HCT116 (cell line): ENCODE results near the gene ROR2. TPM values are rescaled to one million over a fixed set of nuclear protein-coding genes. Genes with fewer than 3 reads are reported as not detected.

Experiments
- ATAC-seq: fragments of 200-7000 bp; cut with Tn5 transposase; 2 replicates; pipeline ENCODE4 v1.9.1; 2020; ENCODE audit warnings: mild to moderate bottlenecking, moderate library complexity
- BruUV-seq: library from RNA; stranded (reverse); fragments of 400-500 nt; replicated peaks from 2 replicates; lab custom pipeline; 2021; lab: Mats Ljungman, UMichigan
- CTCF ChIA-PET: fragments of 300-600 bp; sonication (Branson Sonifier 250); formaldehyde crosslinking; loops from one replicate; lab custom pipeline; 2021; ENCODE audit warnings: antibody characterized with exemption; lab: Charles Lee
- POLR2A ChIA-PET: fragments of 300-600, 350-600 bp; sonication (Branson Sonifier 250); formaldehyde crosslinking; loops from one replicate; lab custom pipeline; 2021; ENCODE audit warnings: antibody characterized with exemption; lab: Charles Lee
- RAD21 ChIA-PET, 2 experiments: fragments of 300-600 bp; sonication (Branson Sonifier 250); formaldehyde crosslinking; loops; one replicate each; lab custom pipeline; 2023; ENCODE audit warnings: low total read pairs in 2 of 2; ENCODE audit not compliant: uncharacterized antibody in 2 of 2, unreplicated experiment in 2 of 2, low non-redundant PET in 1 of 2; lab: Charles Lee
- DNase-seq: peaks from one replicate; pipeline ENCODE4 v3.0.0-alpha.2; 2010; ENCODE audit warnings: low read depth, low spot score
- H2AFZ ChIP-seq: fragments of 200-600 bp; shearing (Covaris generic), sonication (generic); 2 replicates; pipeline ENCODE4 v1.6.1; 2017; ENCODE audit warnings: low read depth, mixed run types, mixed read lengths, antibody characterized with exemption, low read length; ENCODE audit not compliant: poor library complexity, severe bottlenecking
- H3K27ac ChIP-seq: 2 replicates; pipeline ENCODE4 v1.5.1; 2012; ENCODE audit warnings: low read depth, low read length
- H3K27me3 ChIP-seq: fragments of 200-600 bp; sonication (generic); 2 replicates; pipeline ENCODE4 v1.6.1; 2016; ENCODE audit warnings: mixed run types, low read length, mixed read lengths; ENCODE audit not compliant: insufficient read depth
- H3K36me3 ChIP-seq, 2 experiments: fragments of 200-500 bp in 1 of 2; fragments of 200-600 bp in 1 of 2; sonication (Bioruptor generic) in 1 of 2; sonication (generic) in 1 of 2; 2 replicates each; pipeline versions ENCODE4 v1.5.1 to v1.6.1; 2014 to 2016; ENCODE audit warnings: low read length in 2 of 2, inconsistent platforms in 1 of 2, mixed read lengths in 1 of 2, mixed run types in 1 of 2; ENCODE audit not compliant: insufficient read depth in 2 of 2, control insufficient read depth in 1 of 2
- H3K4me1 ChIP-seq, 2 experiments: fragments of 200-600 bp in 1 of 2; sonication (generic) in 1 of 2; 2 replicates each; pipeline versions ENCODE4 v1.5.1 to v1.6.1; 2012 to 2017; ENCODE audit warnings: low read length in 2 of 2, inconsistent platforms in 1 of 2, mild to moderate bottlenecking in 1 of 2, mixed read lengths in 1 of 2, mixed run types in 1 of 2, moderate library complexity in 1 of 2; ENCODE audit not compliant: insufficient read depth in 2 of 2, control insufficient read depth in 1 of 2
- H3K4me2 ChIP-seq: fragments of 200-600 bp; sonication (generic); 2 replicates; pipeline ENCODE4 v1.6.1; 2017; ENCODE audit warnings: mixed run types, low read length, mixed read lengths
- H3K4me3 ChIP-seq, 2 experiments: fragments of 200-600 bp in 1 of 2; sonication (generic) in 1 of 2; replicated peaks in 1 of 2; 2 replicates each; pipeline ENCODE4 v1.5.1; 2011 to 2016; ENCODE audit warnings: low read length in 2 of 2, control low read depth in 1 of 2, low read depth in 1 of 2, mild to moderate bottlenecking in 1 of 2, mixed read lengths in 1 of 2, mixed run types in 1 of 2
- H3K79me2 ChIP-seq: fragments of 200-600 bp; sonication (generic); 2 replicates; pipeline ENCODE4 v1.6.1; 2017; ENCODE audit warnings: mild to moderate bottlenecking, mixed run types, low read length, moderate library complexity, mixed read lengths; ENCODE audit not compliant: insufficient read depth
- H3K9ac ChIP-seq: fragments of 200-600 bp; sonication (generic); 2 replicates; pipeline ENCODE4 v1.6.1; 2016; ENCODE audit warnings: low read length, mixed read lengths
- H3K9me2 ChIP-seq: fragments of 200-600 bp; sonication (generic), shearing (Covaris generic); 2 replicates; pipeline ENCODE4 v1.6.1; 2017; ENCODE audit warnings: mixed run types, mild to moderate bottlenecking, moderate library complexity; ENCODE audit not compliant: insufficient read depth
- H3K9me3 ChIP-seq, 2 experiments: fragments of 200-500 bp in 1 of 2; fragments of 200-600 bp in 1 of 2; sonication (Bioruptor generic) in 1 of 2; sonication (generic) in 1 of 2; 2 replicates each; pipeline ENCODE4 v1.6.1; 2014 to 2017; ENCODE audit warnings: low read length in 2 of 2, mixed read lengths in 2 of 2, inconsistent platforms in 1 of 2, low read depth in 1 of 2, mild to moderate bottlenecking in 1 of 2, mixed run types in 1 of 2, moderate library complexity in 1 of 2; ENCODE audit not compliant: control insufficient read depth in 1 of 2, insufficient read depth in 1 of 2
- H4K20me1 ChIP-seq: fragments of 200-600 bp; sonication (generic), shearing (Covaris generic); 2 replicates; pipeline ENCODE4 v1.6.1; 2017; ENCODE audit warnings: mixed run types, mild to moderate bottlenecking, moderate library complexity; ENCODE audit not compliant: insufficient read depth
- CEBPB ChIP-seq: IDR thresholded peaks from 2 replicates; pipeline ENCODE4 v1.6.1; 2012; ENCODE audit warnings: low read depth
- CTCF ChIP-seq, 3 experiments: fragments of 200-600 bp in 1 of 3; sonication (generic) in 1 of 3; IDR thresholded peaks in 2 of 3; conservative IDR thresholded peaks in 1 of 3; 2 replicates each; pipeline ENCODE4 v1.5.1; 2012 to 2017; ENCODE audit warnings: low read depth in 2 of 3, low read length in 2 of 3, antibody characterized with exemption in 1 of 3, borderline replicate concordance in 1 of 3, control low read depth in 1 of 3, mild to moderate bottlenecking in 1 of 3, mixed read lengths in 1 of 3, mixed run types in 1 of 3, moderate library complexity in 1 of 3; ENCODE audit not compliant: insufficient read depth in 1 of 3
- EGR1 ChIP-seq: IDR thresholded peaks from 2 replicates; pipeline ENCODE4 v1.6.1; 2012; ENCODE audit warnings: low read depth
- EZH2phosphoT487 ChIP-seq: fragments of 200-600 bp; IDR thresholded peaks from 2 replicates; pipeline ENCODE4 v1.6.1; 2018; ENCODE audit warnings: antibody characterized with exemption, borderline replicate concordance
- JUND ChIP-seq: IDR thresholded peaks from 2 replicates; pipeline ENCODE4 v1.6.1; 2012
- POLR2A ChIP-seq: IDR thresholded peaks from 2 replicates; pipeline ENCODE4 v1.7.0; 2011; ENCODE audit warnings: borderline replicate concordance; ENCODE audit not compliant: insufficient read depth, insufficient read length; ENCODE audit errors: extremely low read depth
- RAD21 ChIP-seq: IDR thresholded peaks from 2 replicates; pipeline ENCODE4 v1.6.1; 2012; ENCODE audit warnings: low read depth, mild to moderate bottlenecking
- REST ChIP-seq: IDR thresholded peaks from 2 replicates; pipeline ENCODE4 v1.6.1; 2012; ENCODE audit warnings: low read depth
- SIN3A ChIP-seq: IDR thresholded peaks from 2 replicates; pipeline ENCODE4 v1.6.1; 2012; ENCODE audit warnings: low read depth
- SP1 ChIP-seq: IDR thresholded peaks from 2 replicates; pipeline ENCODE4 v1.6.1; 2012; ENCODE audit warnings: low read depth
- YY1 ChIP-seq: IDR thresholded peaks from 2 replicates; pipeline ENCODE4 v1.6.1; 2011; ENCODE audit warnings: low read length, low read depth, moderate library complexity, mild to moderate bottlenecking; ENCODE audit not compliant: insufficient replicate concordance; ENCODE audit errors: extremely low read depth
- intact Hi-C: fragments of 100-400 bp; cut with micrococcal nuclease; formaldehyde crosslinking; loops from 2 replicates; pipeline ENCODE4 v1.10.0; 2022
- total RNA-seq: library from RNA; stranded (reverse); gene quantifications from one replicate; pipeline ENCODE4 v1.2.1, GENCODE V29; 2021; ENCODE audit not compliant: unreplicated experiment

Gene ROR2
- total RNA-seq, 1 experiment from 2014 or later, result 15.7 TPM

GRCh38 chr9:91833096-91833877 lies 116.7 kb downstream of the ROR2 start:
- Histone ChIP-seq H3K9me2 (no peaks in the 10 kb centered on the region), H4K20me1 (no peaks in the 10 kb centered on the region; the same call in 1 of the 2 replicates), H3K36me3 (no peaks in the 10 kb centered on the region), H3K4me2 (no peak overlapping the region), H3K9ac (no peak overlapping the region), H3K27me3 (no peaks in the 10 kb centered on the region), H3K4me1 (peaks cover 7 to 9% of the 10 kb centered on the region in 2 experiments), H3K4me3 (no peak overlapping the region), H2AFZ (no peak overlapping the region), H3K79me2 (peaks cover 2% of the 10 kb centered on the region; the same call in 1 of the 2 replicates), H3K9me3 (no peaks in the 10 kb centered on the region), H3K27ac (no peak overlapping the region)
- intact Hi-C loops, result no loop called here
- DNase-seq (no peak), ATAC-seq (no peak)
- no peak for TF ChIP-seq JUND
- TF ChIP-seq POLR2A, result no peak
- no peak for TF ChIP-seq EZH2phosphoT487
- TF ChIP-seq SIN3A, result no peak
- no peak for TF ChIP-seq REST
- no peak for TF ChIP-seq EGR1
- TF ChIP-seq SP1, result no peak
- TF ChIP-seq RAD21, result no peak
- no peak for TF ChIP-seq YY1
- TF ChIP-seq CEBPB, result no peak
- TF ChIP-seq CTCF (IDR thresholded peaks at IDR 0.05 in 2 of 3, conservative IDR thresholded peaks at IDR 0.05 in 1 of 3; ENCODE audit: borderline replicate concordance in 1 of 3, insufficient read depth in 1 of 3, low read depth in 2 of 3, low read length in 2 of 3), result no peak
- POLR2A ChIA-PET, result no interaction called here
- RAD21 ChIA-PET, result no interaction called here
- no TSS peak for BruUV-seq
- CTCF ChIA-PET, result no interaction called here
